Fibroblast of lung (primary cell): ENCODE measurements around the gene TENT5C.
"Not testable (repeated sequence)": the region's sequence is repeated elsewhere in the genome, so short reads cannot be mapped to it uniquely, and the experiment has no call there.

Source experiments
- CTCF ChIP-seq, 2 donors: IDR thresholded peaks in 1 of 2; conservative IDR thresholded peaks in 1 of 2; 1 replicate in 1 of 2; 2 replicates in 1 of 2; pipeline ENCODE4 v1.5.1; 2011 to 2012; ENCODE audit warnings: low read length in 2 of 2, control low read depth in 1 of 2, inconsistent platforms in 1 of 2, low read depth in 1 of 2, mild to moderate bottlenecking in 1 of 2
- EZH2 ChIP-seq: IDR thresholded peaks from 2 replicates; pipeline ENCODE4 v1.5.1; 2012; ENCODE audit warnings: low read length, control low read depth, mild to moderate bottlenecking; ENCODE audit errors: missing control alignments

- not testable (repeated sequence) for TF ChIP-seq CTCF (conservative IDR thresholded peaks at IDR 0.05 in 1 of 2, IDR thresholded peaks at IDR 0.05 in 1 of 2; ENCODE audit: low read depth in 1 of 2, low read length in 2 of 2); EZH2
These were observed 47.4 kb upstream of the TENT5C start for GRCh38 chr1:117558451-117558850.
